Suprapubic skin (tissue), 4 donors: ENCODE results near the gene PHYKPL. TPM values are rescaled to one million over a fixed set of nuclear protein-coding genes. Genes with fewer than 3 reads are reported as not detected.
"Not testable (repeated sequence)": the region's sequence is repeated elsewhere in the genome, so short reads cannot be mapped to it uniquely, and the experiment has no call there.

Experiments used
- DNase-seq, 2 donors: peaks; one replicate each; pipeline ENCODE4 v3.0.0-alpha.2; 2019; ENCODE audit warnings: low spot score in 2 of 2
- H3K27ac ChIP-seq: fragments of 200-600 bp; sonication (generic); one replicate; pipeline ENCODE4 v1.5.1; 2019
- H3K27me3 ChIP-seq: fragments of 200-600 bp; sonication (generic); one replicate; pipeline ENCODE4 v1.5.1; 2019
- H3K36me3 ChIP-seq: fragments of 200-600 bp; sonication (generic); one replicate; pipeline ENCODE4 v1.5.1; 2019
- H3K4me1 ChIP-seq: fragments of 200-600 bp; sonication (generic); one replicate; pipeline ENCODE4 v1.5.1; 2019
- H3K4me3 ChIP-seq: fragments of 200-600 bp; sonication (generic); one replicate; pipeline ENCODE4 v1.5.1; 2019; ENCODE audit warnings: mild to moderate bottlenecking
- H3K9me3 ChIP-seq: fragments of 200-600 bp; sonication (generic); one replicate; pipeline ENCODE4 v1.5.1; 2019
- CTCF ChIP-seq, 2 donors: fragments of 200-600 bp in 1 of 2; fragments of 450-650 bp in 1 of 2; sonication (generic) in 1 of 2; IDR thresholded peaks; one replicate each; pipeline ENCODE4 v1.5.1; 2016 to 2019; ENCODE audit warnings: antibody characterized with exemption in 2 of 2, mild to moderate bottlenecking in 1 of 2, moderate library complexity in 1 of 2
- EP300 ChIP-seq: sonication (generic); formaldehyde crosslinking; IDR thresholded peaks from one replicate; pipeline ENCODE4 v1.6.1; 2017; ENCODE audit warnings: antibody characterized with exemption
- POLR2A ChIP-seq, 2 donors: fragments of 450-650 bp; IDR thresholded peaks; one replicate each; pipeline ENCODE4 v1.6.1; 2017; ENCODE audit warnings: antibody characterized with exemption in 2 of 2, mild to moderate bottlenecking in 2 of 2, moderate library complexity in 2 of 2
- POLR2AphosphoS5 ChIP-seq, 3 donors: sonication (generic); formaldehyde crosslinking; IDR thresholded peaks; one replicate each; pipeline ENCODE4 v1.6.1; 2017; ENCODE audit warnings: antibody characterized with exemption in 3 of 3
- WGBS: methylation state at CpG from one replicate; pipeline ENCODE4 v1.1.5; 2018; 5-methylcytosine and 5-hydroxymethylcytosine counted together
- total RNA-seq, 4 donors: library from RNA; depleted of rRNA; stranded (reverse); fragments of >200 nt; gene quantifications; one replicate each; pipeline ENCODE4 v1.1.0, GENCODE V29; 2016

PHYKPL gene
- total RNA-seq, 4 donors from 2014 or later: 27.1 to 50.5 (median 35.7) TPM

DNA sequence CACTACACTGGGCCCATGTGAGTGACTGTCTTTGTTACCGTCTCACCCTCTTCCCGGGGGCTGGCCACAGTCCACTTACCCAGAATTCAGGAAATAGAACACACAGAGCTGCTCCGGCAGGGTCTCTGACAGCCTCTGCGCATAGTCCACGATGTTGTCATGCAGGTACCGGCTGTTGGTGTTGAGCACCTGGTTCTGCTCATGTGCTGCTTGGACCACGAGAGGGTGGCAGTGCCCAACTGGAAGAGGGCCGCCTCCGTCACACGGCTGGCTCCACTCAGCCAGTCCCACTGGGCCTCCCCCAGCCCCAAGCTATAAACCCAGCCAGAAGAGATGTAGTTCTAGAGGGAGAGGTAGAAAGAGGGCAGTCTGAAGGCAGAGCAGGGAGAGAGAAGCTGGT, 2.7 kb downstream of the PHYKPL start:
- H3K4me3 ChIP-seq: no peak overlapping the region

DNA sequence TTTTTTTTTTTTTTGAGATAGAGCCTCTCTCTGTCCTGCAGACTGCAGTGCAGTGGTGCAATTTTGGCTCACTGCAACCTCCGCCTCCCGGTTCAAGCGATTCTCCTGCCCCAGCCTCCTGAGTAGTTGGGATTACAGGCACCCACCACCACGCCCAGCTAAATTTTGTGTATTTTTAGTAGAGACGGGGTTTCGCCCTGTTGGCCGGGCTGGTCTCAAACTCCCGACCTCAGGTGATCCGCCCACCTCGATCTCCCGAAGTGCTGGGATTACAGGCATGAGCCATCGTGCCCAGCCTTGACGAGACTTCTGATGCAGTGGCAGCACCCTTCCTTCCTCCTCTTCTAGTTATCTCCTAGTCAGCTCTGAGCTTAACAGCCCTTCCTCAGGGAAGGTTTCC, 3.5 kb downstream of the PHYKPL start:
- peaks cover 60% of the 10 kb centered on the region for H3K36me3 ChIP-seq
- not testable (repeated sequence) for H3K27ac ChIP-seq, H3K27me3 ChIP-seq, DNase-seq, H3K4me3 ChIP-seq, H3K9me3 ChIP-seq
- WGBS: 96% methylated on average over 13 of the region's 13 CpGs
- peaks cover 35% of the 10 kb centered on the region for H3K4me1 ChIP-seq

More for the DNA sequence above, 2.7 kb downstream of the PHYKPL start:
- no peak for DNase-seq
- Histone ChIP-seq H3K9me3 (no peaks in the 10 kb centered on the region), H3K27ac (no peak overlapping the region), H3K27me3 (no peaks in the 10 kb centered on the region), H3K36me3 (peaks cover 54% of the 10 kb centered on the region), H3K4me1 (peaks cover 40% of the 10 kb centered on the region)
- no peak for TF ChIP-seq CTCF (IDR thresholded peaks at IDR 0.05)
- no peak for TF ChIP-seq POLR2AphosphoS5 (IDR thresholded peaks at IDR 0.05)
- no peak for TF ChIP-seq EP300
- no peak for TF ChIP-seq POLR2A (IDR thresholded peaks at IDR 0.05)
- WGBS: 83% methylated on average over 6 of the region's 10 CpGs

DNA sequence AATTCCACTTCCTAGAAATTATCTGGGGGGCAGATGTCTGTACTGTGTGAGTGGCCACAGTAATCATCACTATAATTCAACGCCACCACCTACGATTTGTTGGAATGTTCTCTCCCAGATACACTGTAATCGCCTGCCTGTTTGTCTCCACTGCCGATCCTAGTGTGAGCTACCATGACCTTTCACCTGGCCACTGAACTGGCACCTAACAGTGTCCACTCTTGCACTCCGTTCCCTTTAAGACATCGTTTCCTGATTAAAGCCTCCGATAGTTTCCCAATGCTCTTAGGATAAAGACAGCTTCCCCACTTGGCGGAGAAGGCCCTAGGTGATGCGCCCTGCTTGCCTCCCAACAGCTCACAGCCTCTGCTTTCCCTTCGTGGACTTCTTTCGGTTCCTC, 4.0 kb downstream of the PHYKPL start:
- no peaks in the 10 kb centered on the region for H3K9me3 ChIP-seq
- no peaks in the 10 kb centered on the region for H3K27me3 ChIP-seq
- TF ChIP-seq EP300 (no peak), POLR2AphosphoS5 (IDR thresholded peaks at IDR 0.05) (no peak), POLR2A (IDR thresholded peaks at IDR 0.05) (no peak), CTCF (IDR thresholded peaks at IDR 0.05) (no peak)
- H3K4me3 ChIP-seq: no peak overlapping the region
- peaks cover 60% of the 10 kb centered on the region for H3K36me3 ChIP-seq
- 94% methylated on average over 11 of the region's 11 CpGs for WGBS
- no peak for DNase-seq
- peaks cover 35% of the 10 kb centered on the region for H3K4me1 ChIP-seq
- H3K27ac ChIP-seq: no peak overlapping the region

- DNase-seq: no peak
- Histone ChIP-seq H3K4me3 (no peak overlapping the region), H3K27ac (no peak overlapping the region), H3K4me1 (peaks cover 33% of the 10 kb centered on the region), H3K36me3 (peaks cover 60% of the 10 kb centered on the region), H3K27me3 (no peaks in the 10 kb centered on the region), H3K9me3 (no peaks in the 10 kb centered on the region)
- TF ChIP-seq CTCF (IDR thresholded peaks at IDR 0.05) (no peak), EP300 (no peak), POLR2AphosphoS5 (IDR thresholded peaks at IDR 0.05) (no peak), POLR2A (IDR thresholded peaks at IDR 0.05) (no peak)
- WGBS: 77% methylated on average over 3 of the region's 3 CpGs
Measured at GRCh38 chr5:178227929-178228328, 4.7 kb downstream of the PHYKPL start.

- Histone ChIP-seq H3K4me3 (no peak overlapping the region), H3K9me3 (no peaks in the 10 kb centered on the region), H3K36me3 (peaks cover 65% of the 10 kb centered on the region), H3K4me1 (peaks cover 31% of the 10 kb centered on the region), H3K27me3 (no peaks in the 10 kb centered on the region), H3K27ac (no peak overlapping the region)
- DNase-seq: no peak
- no peak for TF ChIP-seq CTCF (IDR thresholded peaks at IDR 0.05)
- no peak for TF ChIP-seq EP300
- no peak for TF ChIP-seq POLR2A (IDR thresholded peaks at IDR 0.05)
- no peak for TF ChIP-seq POLR2AphosphoS5 (IDR thresholded peaks at IDR 0.05)
- WGBS: 84% methylated on average over 4 of the region's 4 CpGs
Measured at GRCh38 chr5:178227138-178227659, 5.4 kb downstream of the PHYKPL start.

DNA sequence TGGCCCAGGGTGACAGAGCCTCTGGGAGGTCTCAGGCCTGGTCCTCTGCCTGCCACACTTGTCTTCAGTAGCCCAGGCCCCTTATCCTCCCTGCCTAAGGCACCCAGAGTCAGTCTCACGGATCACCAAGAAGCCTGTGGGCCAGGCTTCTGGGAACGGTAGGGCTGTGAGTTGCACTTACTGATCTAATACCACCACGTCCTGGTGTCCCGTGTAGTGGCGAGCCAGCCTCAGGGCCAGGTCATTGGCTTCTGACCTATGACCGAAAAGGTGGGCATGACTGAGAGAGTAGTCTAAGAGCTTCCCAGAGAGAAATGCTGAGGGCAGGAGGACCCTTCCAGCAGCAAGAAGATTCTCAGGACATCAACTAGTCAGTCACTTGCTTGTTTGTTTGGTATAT, 7.4 kb downstream of the PHYKPL start:
- H3K36me3 ChIP-seq: peaks cover 81% of the 10 kb centered on the region
- peaks cover 12% of the 10 kb centered on the region for H3K4me1 ChIP-seq
- H3K9me3 ChIP-seq: no peaks in the 10 kb centered on the region
- no peak for DNase-seq
- TF ChIP-seq POLR2AphosphoS5 (IDR thresholded peaks at IDR 0.05) (no peak), CTCF (IDR thresholded peaks at IDR 0.05) (no peak), EP300 (no peak), POLR2A (IDR thresholded peaks at IDR 0.05) (no peak)
- H3K27me3 ChIP-seq: no peaks in the 10 kb centered on the region
- H3K27ac ChIP-seq: no peak overlapping the region
- 96% methylated on average over 6 of the region's 6 CpGs for WGBS
- H3K4me3 ChIP-seq: no peak overlapping the region
